ENCODE results near the gene SORCS3.

SORCS3 gene

GRCh38 chr10:104641937-104642657, 1.0 kb downstream of the SORCS3 start:
- Histone ChIP-seq H3K9ac (no peak overlapping the region), H3K27ac (no peak overlapping the region), H3K4me1 (ENCODE audit: low read depth, poor library complexity, severe bottlenecking) (peaks cover 3% of the 10 kb centered on the region), H3K27me3 (ENCODE audit: insufficient read depth, low read depth) (peaks cover 17% of the 10 kb centered on the region), H3K4me3 (IDR thresholded peaks at IDR 0.05; ENCODE audit: insufficient read depth, low read depth, low read length) (no peak overlapping the region), H4K20me1 (ENCODE audit: insufficient read depth) (no peaks in the 10 kb centered on the region), H2AFZ (ENCODE audit: low read depth) (peak overlapping the region; percentile 49; the same call in 1 of the 2 replicates), H3K79me2 (ENCODE audit: insufficient read depth, low read depth) (no peaks in the 10 kb centered on the region), H3K36me3 (ENCODE audit: insufficient read depth) (no peaks in the 10 kb centered on the region), H3K4me2 (peak overlapping the region; percentile 36; the same call in 1 of the 2 replicates)
- TF ChIP-seq CTCF (conservative IDR thresholded peaks at IDR 0.05; ENCODE audit: low read depth, low read length): no peak

GRCh38 chr10:104642658-104643302, 1.7 kb downstream of the SORCS3 start:
- H3K4me3 ChIP-seq (IDR thresholded peaks at IDR 0.05; ENCODE audit: insufficient read depth, low read depth, low read length): no peak overlapping the region

GRCh38 chr10:104643303-104643663, 2.2 kb downstream of the SORCS3 start:
- H2AFZ ChIP-seq (ENCODE audit: low read depth): no peak overlapping the region
- peaks cover 3% of the 10 kb centered on the region for H3K4me1 ChIP-seq (ENCODE audit: low read depth, poor library complexity, severe bottlenecking)
- no peak overlapping the region for H3K9ac ChIP-seq
- no peak for TF ChIP-seq CTCF (conservative IDR thresholded peaks at IDR 0.05; ENCODE audit: low read depth, low read length)
- H3K4me2 ChIP-seq: no peak overlapping the region
- no peaks in the 10 kb centered on the region for H4K20me1 ChIP-seq (ENCODE audit: insufficient read depth)
- no peaks in the 10 kb centered on the region for H3K79me2 ChIP-seq (ENCODE audit: insufficient read depth, low read depth)
- H3K27me3 ChIP-seq (ENCODE audit: insufficient read depth, low read depth): peaks cover 17% of the 10 kb centered on the region
- no peak overlapping the region for H3K4me3 ChIP-seq (IDR thresholded peaks at IDR 0.05; ENCODE audit: insufficient read depth, low read depth, low read length)
- H3K36me3 ChIP-seq (ENCODE audit: insufficient read depth): no peaks in the 10 kb centered on the region
- H3K27ac ChIP-seq: no peak overlapping the region

More at GRCh38 chr10:104642658-104643302, 1.7 kb downstream of the SORCS3 start:
- Histone ChIP-seq H2AFZ (ENCODE audit: low read depth) (peak overlapping the region; percentile 49; the same call in 1 of the 2 replicates), H3K27me3 (ENCODE audit: insufficient read depth, low read depth) (peaks cover 17% of the 10 kb centered on the region), H3K36me3 (ENCODE audit: insufficient read depth) (no peaks in the 10 kb centered on the region), H4K20me1 (ENCODE audit: insufficient read depth) (no peaks in the 10 kb centered on the region), H3K79me2 (ENCODE audit: insufficient read depth, low read depth) (no peaks in the 10 kb centered on the region), H3K4me1 (ENCODE audit: low read depth, poor library complexity, severe bottlenecking) (peaks cover 3% of the 10 kb centered on the region), H3K9ac (no peak overlapping the region), H3K4me2 (peak overlapping the region; percentile 36; the same call in 1 of the 2 replicates), H3K27ac (no peak overlapping the region)
- TF ChIP-seq CTCF (conservative IDR thresholded peaks at IDR 0.05; ENCODE audit: low read depth, low read length): peak; percentile 48

- Histone ChIP-seq H3K27ac (no peak overlapping the region), H4K20me1 (ENCODE audit: insufficient read depth) (no peaks in the 10 kb centered on the region), H2AFZ (ENCODE audit: low read depth) (no peak overlapping the region), H3K4me3 (IDR thresholded peaks at IDR 0.05; ENCODE audit: insufficient read depth, low read depth, low read length) (no peak overlapping the region), H3K9ac (no peak overlapping the region), H3K36me3 (ENCODE audit: insufficient read depth) (no peaks in the 10 kb centered on the region), H3K4me1 (ENCODE audit: low read depth, poor library complexity, severe bottlenecking) (no peaks in the 10 kb centered on the region), H3K27me3 (ENCODE audit: insufficient read depth, low read depth) (0 out of 2 replicates have a peak, but pooled peaks cover 4% of the 10 kb centered on the region), H3K4me2 (no peak overlapping the region), H3K79me2 (ENCODE audit: insufficient read depth, low read depth) (no peaks in the 10 kb centered on the region)
- TF ChIP-seq CTCF (conservative IDR thresholded peaks at IDR 0.05; ENCODE audit: low read depth, low read length): no peak
These were observed 5.1 kb downstream of the SORCS3 start for GRCh38 chr10:104646146-104646545.
